ENCODE measurements around the gene CNTNAP2.

CNTNAP2 gene

GRCh38 chr7:148191391-148192065 lies 2074.9 kb downstream of the CNTNAP2 start:
- DNase-seq (ENCODE audit: insufficient read length, low spot score) (no peak), FAIRE-seq (no peak)
- TF ChIP-seq POLR2AphosphoS5 (IDR thresholded peaks at IDR 0.05; ENCODE audit: low read depth, low read length) (no peak), POU2F2 (IDR thresholded peaks at IDR 0.05; ENCODE audit: low read depth, low read length) (no peak), PAX5 (IDR thresholded peaks at IDR 0.05; ENCODE audit: insufficient read depth, low read length, severe bottlenecking) (no peak), TAF1 (IDR thresholded peaks at IDR 0.05; ENCODE audit: low read depth, low read length) (no peak), POLR2A (IDR thresholded peaks at IDR 0.05; ENCODE audit: low read depth, low read length) (no peak), SPI1 (IDR thresholded peaks at IDR 0.05; ENCODE audit: low read depth, low read length) (no peak)

GRCh38 chr7:148192491-148192890 lies 2075.9 kb downstream of the CNTNAP2 start:
- no peak for DNase-seq (ENCODE audit: insufficient read length, low spot score)
- no peak for FAIRE-seq

GRCh38 chr7:148201992-148202391 lies 2085.4 kb downstream of the CNTNAP2 start:
- TF ChIP-seq SPI1 (IDR thresholded peaks at IDR 0.05; ENCODE audit: low read depth, low read length): no peak
- no peak for FAIRE-seq

More at GRCh38 chr7:148192491-148192890, 2075.9 kb downstream of the CNTNAP2 start:
- no peak for TF ChIP-seq SPI1 (IDR thresholded peaks at IDR 0.05; ENCODE audit: low read depth, low read length)
- no peak for TF ChIP-seq TAF1 (IDR thresholded peaks at IDR 0.05; ENCODE audit: low read depth, low read length)
- no peak for TF ChIP-seq POU2F2 (IDR thresholded peaks at IDR 0.05; ENCODE audit: low read depth, low read length)
- TF ChIP-seq POLR2AphosphoS5 (IDR thresholded peaks at IDR 0.05; ENCODE audit: low read depth, low read length): no peak
- TF ChIP-seq PAX5 (IDR thresholded peaks at IDR 0.05; ENCODE audit: insufficient read depth, low read length, severe bottlenecking): no peak
- no peak for TF ChIP-seq POLR2A (IDR thresholded peaks at IDR 0.05; ENCODE audit: low read depth, low read length)

GRCh38 chr7:148204639-148205304 lies 2088.2 kb downstream of the CNTNAP2 start:
- TF ChIP-seq SPI1 (IDR thresholded peaks at IDR 0.05; ENCODE audit: low read depth, low read length) (no peak), POLR2A (IDR thresholded peaks at IDR 0.05; ENCODE audit: low read depth, low read length) (no peak), TAF1 (IDR thresholded peaks at IDR 0.05; ENCODE audit: low read depth, low read length) (no peak), POU2F2 (IDR thresholded peaks at IDR 0.05; ENCODE audit: low read depth, low read length) (no peak), PAX5 (IDR thresholded peaks at IDR 0.05; ENCODE audit: insufficient read depth, low read length, severe bottlenecking) (no peak), POLR2AphosphoS5 (IDR thresholded peaks at IDR 0.05; ENCODE audit: low read depth, low read length) (no peak)
- DNase-seq (ENCODE audit: insufficient read length, low spot score) (no peak), FAIRE-seq (no peak)

More at GRCh38 chr7:148201992-148202391, 2085.4 kb downstream of the CNTNAP2 start:
- no peak for DNase-seq (ENCODE audit: insufficient read length, low spot score)

- TF ChIP-seq POU2F2 (IDR thresholded peaks at IDR 0.05; ENCODE audit: low read depth, low read length) (no peak), PAX5 (IDR thresholded peaks at IDR 0.05; ENCODE audit: insufficient read depth, low read length, severe bottlenecking) (no peak), POLR2A (IDR thresholded peaks at IDR 0.05; ENCODE audit: low read depth, low read length) (no peak), SPI1 (IDR thresholded peaks at IDR 0.05; ENCODE audit: low read depth, low read length) (no peak), TAF1 (IDR thresholded peaks at IDR 0.05; ENCODE audit: low read depth, low read length) (no peak), POLR2AphosphoS5 (IDR thresholded peaks at IDR 0.05; ENCODE audit: low read depth, low read length) (no peak)
- FAIRE-seq (no peak), DNase-seq (ENCODE audit: insufficient read length, low spot score) (no peak)
These were observed 2093.1 kb downstream of the CNTNAP2 start for GRCh38 chr7:148209643-148210190.

- DNase-seq (ENCODE audit: insufficient read length, low spot score) (no peak), FAIRE-seq (no peak)
- no peak for TF ChIP-seq PAX5 (IDR thresholded peaks at IDR 0.05; ENCODE audit: insufficient read depth, low read length, severe bottlenecking)
- no peak for TF ChIP-seq SPI1 (IDR thresholded peaks at IDR 0.05; ENCODE audit: low read depth, low read length)
- TF ChIP-seq POLR2AphosphoS5 (IDR thresholded peaks at IDR 0.05; ENCODE audit: low read depth, low read length): no peak
- no peak for TF ChIP-seq POLR2A (IDR thresholded peaks at IDR 0.05; ENCODE audit: low read depth, low read length)
- no peak for TF ChIP-seq POU2F2 (IDR thresholded peaks at IDR 0.05; ENCODE audit: low read depth, low read length)
- no peak for TF ChIP-seq TAF1 (IDR thresholded peaks at IDR 0.05; ENCODE audit: low read depth, low read length)
These were observed 2094.3 kb downstream of the CNTNAP2 start for GRCh38 chr7:148210804-148211325.

- TF ChIP-seq SPI1 (IDR thresholded peaks at IDR 0.05; ENCODE audit: low read depth, low read length) (no peak), POLR2A (IDR thresholded peaks at IDR 0.05; ENCODE audit: low read depth, low read length) (no peak), PAX5 (IDR thresholded peaks at IDR 0.05; ENCODE audit: insufficient read depth, low read length, severe bottlenecking) (no peak), POLR2AphosphoS5 (IDR thresholded peaks at IDR 0.05; ENCODE audit: low read depth, low read length) (no peak), POU2F2 (IDR thresholded peaks at IDR 0.05; ENCODE audit: low read depth, low read length) (no peak), TAF1 (IDR thresholded peaks at IDR 0.05; ENCODE audit: low read depth, low read length) (no peak)
- DNase-seq (ENCODE audit: insufficient read length, low spot score): no peak
- no peak for FAIRE-seq
These were observed 2095.1 kb downstream of the CNTNAP2 start for GRCh38 chr7:148211740-148212151.

- no peak for DNase-seq (ENCODE audit: insufficient read length, low spot score)
- TF ChIP-seq SPI1 (IDR thresholded peaks at IDR 0.05; ENCODE audit: low read depth, low read length): no peak
- TF ChIP-seq POLR2AphosphoS5 (IDR thresholded peaks at IDR 0.05; ENCODE audit: low read depth, low read length): no peak
- no peak for TF ChIP-seq TAF1 (IDR thresholded peaks at IDR 0.05; ENCODE audit: low read depth, low read length)
- no peak for TF ChIP-seq POLR2A (IDR thresholded peaks at IDR 0.05; ENCODE audit: low read depth, low read length)
- no peak for FAIRE-seq
These were observed 2096.1 kb downstream of the CNTNAP2 start for GRCh38 chr7:148212731-148213130.

GRCh38 chr7:148214101-148214500 lies 2097.5 kb downstream of the CNTNAP2 start:
- FAIRE-seq (peak; percentile 13), DNase-seq (ENCODE audit: insufficient read length, low spot score) (no peak)
- no peak for TF ChIP-seq SPI1 (IDR thresholded peaks at IDR 0.05; ENCODE audit: low read depth, low read length)
- no peak for TF ChIP-seq POU2F2 (IDR thresholded peaks at IDR 0.05; ENCODE audit: low read depth, low read length)
- TF ChIP-seq TAF1 (IDR thresholded peaks at IDR 0.05; ENCODE audit: low read depth, low read length): no peak
- no peak for TF ChIP-seq POLR2AphosphoS5 (IDR thresholded peaks at IDR 0.05; ENCODE audit: low read depth, low read length)
- TF ChIP-seq PAX5 (IDR thresholded peaks at IDR 0.05; ENCODE audit: insufficient read depth, low read length, severe bottlenecking): no peak
- no peak for TF ChIP-seq POLR2A (IDR thresholded peaks at IDR 0.05; ENCODE audit: low read depth, low read length)
